Keratinocyte (primary cell): ENCODE results near the gene GPBAR1.

ENCODE experiments used
- EZH2 ChIP-seq: IDR thresholded peaks from one replicate; pipeline ENCODE4 v1.6.1; 2012; ENCODE audit warnings: inconsistent platforms, mild to moderate bottlenecking, low read length, moderate library complexity
- TF ChIP-seq, protein P1 (sequence below), 3 experiments: IDR thresholded peaks in 1 of 3; conservative IDR thresholded peaks in 1 of 3; optimal IDR thresholded peaks in 1 of 3; 2 replicates in 2 of 3; 3 replicates in 1 of 3; pipeline versions ENCODE3 to v1.5.1; 2011; ENCODE audit warnings: low read length in 3 of 3, mild to moderate bottlenecking in 3 of 3, moderate library complexity in 2 of 3, control low read depth in 1 of 3, inconsistent platforms in 1 of 3; ENCODE audit not compliant: insufficient read depth in 2 of 3; ENCODE audit errors: extremely low read depth in 1 of 3

DNA sequence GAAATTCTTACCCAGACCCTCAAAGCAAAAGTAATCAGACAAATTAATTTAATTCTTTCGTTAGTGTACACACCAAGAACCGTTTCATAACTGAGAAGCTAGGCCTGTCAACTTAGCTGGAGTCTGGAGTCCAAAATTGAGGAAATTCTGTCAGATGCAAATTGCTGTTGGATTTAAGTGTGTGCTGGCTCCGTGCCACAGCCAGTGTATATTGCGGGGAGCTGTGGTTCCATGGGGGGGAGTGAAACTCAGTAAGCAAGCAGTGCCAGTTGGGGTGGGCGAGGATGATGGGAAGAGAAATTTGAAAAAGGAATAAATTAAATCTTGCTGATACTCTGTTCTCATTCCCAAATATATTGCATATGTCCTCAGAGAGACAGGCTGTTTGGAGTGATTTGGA is 39.8 kb upstream of the GPBAR1 start:
- TF ChIP-seq, protein P1, sequence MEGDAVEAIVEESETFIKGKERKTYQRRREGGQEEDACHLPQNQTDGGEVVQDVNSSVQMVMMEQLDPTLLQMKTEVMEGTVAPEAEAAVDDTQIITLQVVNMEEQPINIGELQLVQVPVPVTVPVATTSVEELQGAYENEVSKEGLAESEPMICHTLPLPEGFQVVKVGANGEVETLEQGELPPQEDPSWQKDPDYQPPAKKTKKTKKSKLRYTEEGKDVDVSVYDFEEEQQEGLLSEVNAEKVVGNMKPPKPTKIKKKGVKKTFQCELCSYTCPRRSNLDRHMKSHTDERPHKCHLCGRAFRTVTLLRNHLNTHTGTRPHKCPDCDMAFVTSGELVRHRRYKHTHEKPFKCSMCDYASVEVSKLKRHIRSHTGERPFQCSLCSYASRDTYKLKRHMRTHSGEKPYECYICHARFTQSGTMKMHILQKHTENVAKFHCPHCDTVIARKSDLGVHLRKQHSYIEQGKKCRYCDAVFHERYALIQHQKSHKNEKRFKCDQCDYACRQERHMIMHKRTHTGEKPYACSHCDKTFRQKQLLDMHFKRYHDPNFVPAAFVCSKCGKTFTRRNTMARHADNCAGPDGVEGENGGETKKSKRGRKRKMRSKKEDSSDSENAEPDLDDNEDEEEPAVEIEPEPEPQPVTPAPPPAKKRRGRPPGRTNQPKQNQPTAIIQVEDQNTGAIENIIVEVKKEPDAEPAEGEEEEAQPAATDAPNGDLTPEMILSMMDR (optimal IDR thresholded peaks at IDR 0.05 in 1 of 3, IDR thresholded peaks at IDR 0.05 in 1 of 3, conservative IDR thresholded peaks at IDR 0.05 in 1 of 3; ENCODE audit: extremely low read depth in 1 of 3, insufficient read depth in 2 of 3, low read length in 3 of 3) = no peak
- TF ChIP-seq EZH2 = no peak
